Motor neuron (in vitro differentiated cells): ENCODE measurements around the gene HOXA11. TPM values are rescaled to one million over a fixed set of nuclear protein-coding genes. Genes with fewer than 3 reads are reported as not detected.

Experiments
- ATAC-seq, 8 experiments: fragments of 200-7000 bp; cut with Tn5 transposase; replicated peaks in 6 of 8; 2 replicates each; pipeline ENCODE4 v1.8.0; 2021; ENCODE audit warnings: mild to moderate bottlenecking in 8 of 8, moderate library complexity in 8 of 8
- H3K27ac ChIP-seq, 2 donors: fragments of 250-450 bp; sonication (Bioruptor Pico); 2 replicates each; pipeline ENCODE4 v1.9.0; 2021; ENCODE audit warnings: antibody characterized with exemption in 2 of 2, mild to moderate bottlenecking in 2 of 2, moderate library complexity in 1 of 2
- H3K4me1 ChIP-seq, 2 donors: fragments of 250-450 bp; sonication (Bioruptor Pico); replicated peaks in 1 of 2; 2 replicates each; pipeline ENCODE4 v1.6.1; 2021; ENCODE audit warnings: antibody characterized with exemption in 2 of 2, mild to moderate bottlenecking in 2 of 2, moderate library complexity in 1 of 2
- H3K4me3 ChIP-seq, 5 donors: fragments of 250-450 bp; sonication (Bioruptor Pico); 2 replicates each; pipeline ENCODE4 v1.9.0; 2021; ENCODE audit warnings: antibody characterized with exemption in 5 of 5, mild to moderate bottlenecking in 5 of 5, moderate library complexity in 4 of 5
- WGBS, 10 experiments: fragments of 450-650 bp; shearing (Covaris generic); methylation state at CpG; one replicate each; pipeline ENCODE4 v1.0.0; 2022; 5-methylcytosine and 5-hydroxymethylcytosine counted together
- in situ Hi-C, 9 experiments: fragments of 400-800 bp; cut with MboI; loops; one replicate each; pipeline ENCODE4 v1.15.0; 2021; ENCODE audit warnings: low sequenced_read_pairs in 9 of 9, low pct_unique_long_range_greater_than_20kb in 2 of 9; ENCODE audit not compliant: unreplicated experiment in 9 of 9
- total RNA-seq, 8 experiments: library from RNA; unstranded; fragments of 300-600 nt; gene quantifications; 2 replicates each; pipeline versions ENCODE4 v1.2.3 to v1.2.4, GENCODE V29; 2022

The HOXA11 gene
- total RNA-seq, 8 experiments from 2014 or later, result 0.05 to 5.7 (median 0.43) TPM; not detected in 1

GRCh38 chr7:27197137-27198042 is 12.4 kb upstream of the HOXA11 start:
- WGBS, 10 experiments, result 13 to 78% (median 37%) methylated on average over 12 to 18 of the region's 18 CpGs
- Histone ChIP-seq H3K4me1 (no peaks in the 10 kb centered on the region), H3K27ac (no peak overlapping the region), H3K4me3 (no peak overlapping the region)
- in situ Hi-C loops, result loop anchor here in 6 of 9 experiments (10.0 to 25.0 kb wide), 6 partner anchors 590 to 1335 kb away; no protein-coding TSS in a partner anchor
- no peak for ATAC-seq

GRCh38 chr7:27196287-27196767 is 11.3 kb upstream of the HOXA11 start:
- WGBS, 10 experiments, result 0 to 13% (median 0%) methylated on average over 1 to 6 of the region's 6 CpGs
- H3K4me3 ChIP-seq, result no peak overlapping the region
- in situ Hi-C loops, result loop anchor here in 6 of 9 experiments (10.0 to 25.0 kb wide), 6 partner anchors 591 to 1334 kb away; no protein-coding TSS in a partner anchor
- peak in 1 of 8 experiments; percentile 10 for ATAC-seq
- peaks cover 0 to 3% of the 10 kb centered on the region in 2 donors for H3K4me1 ChIP-seq
- H3K27ac ChIP-seq, result no peak overlapping the region

GRCh38 chr7:27194686-27195379 is 9.8 kb upstream of the HOXA11 start:
- ATAC-seq, result no peak
- Histone ChIP-seq H3K4me1 (peaks cover 0 to 3% of the 10 kb centered on the region in 2 donors), H3K4me3 (no peak overlapping the region), H3K27ac (no peak overlapping the region)
- in situ Hi-C loops, result loop anchor here in 6 of 9 experiments (10.0 to 25.0 kb wide), 6 partner anchors 592 to 1333 kb away; no protein-coding TSS in a partner anchor
- 14 to 93% (median 48%) methylated on average over 3 to 9 of the region's 9 CpGs for WGBS, 10 experiments

GRCh38 chr7:27194002-27194352 is 8.9 kb upstream of the HOXA11 start:
- Histone ChIP-seq H3K27ac (no peak overlapping the region), H3K4me3 (no peak overlapping the region), H3K4me1 (peaks cover 0 to 4% of the 10 kb centered on the region in 2 donors)
- no peak for ATAC-seq
- 0 to 100% (median 28%) methylated on average over 1 to 2 of the region's 2 CpGs; no CpG with 5 or more reads in 1 of the 10 experiments for WGBS, 10 experiments
- in situ Hi-C loops, result loop anchor here in 6 of 9 experiments (10.0 to 25.0 kb wide), 6 partner anchors 593 to 1332 kb away; no protein-coding TSS in a partner anchor

- Histone ChIP-seq H3K27ac (no peak overlapping the region), H3K4me3 (no peak overlapping the region), H3K4me1 (peaks cover 0 to 9% of the 10 kb centered on the region in 2 donors)
- in situ Hi-C loops, result loop anchor here in 6 of 9 experiments (10.0 to 25.0 kb wide), 6 partner anchors 594 to 1331 kb away; no protein-coding TSS in a partner anchor
- WGBS, 10 experiments, result 0 to 93% (median 20%) methylated on average over 1 to 17 of the region's 29 CpGs; no CpG with 5 or more reads in 1 of the 10 experiments
- no peak for ATAC-seq
Observed at GRCh38 chr7:27193335-27194001, 8.4 kb upstream of the HOXA11 start.

GRCh38 chr7:27192546-27193334 is 7.7 kb upstream of the HOXA11 start:
- peak; percentile 6 to 64 (median 36) for ATAC-seq
- 0 to 95% (median 3%) methylated on average over 4 to 22 of the region's 78 CpGs; no CpG with 5 or more reads in 4 of the 10 experiments for WGBS, 10 experiments

GRCh38 chr7:27191833-27192545 is 7.0 kb upstream of the HOXA11 start:
- ATAC-seq, result peak in 4 of 8 experiments; percentile 22 to 42 (median 28)
- Histone ChIP-seq H3K4me1 (peaks cover 0 to 10% of the 10 kb centered on the region in 2 donors), H3K4me3 (no peak overlapping the region), H3K27ac (no peak overlapping the region)
- in situ Hi-C loops, result loop anchor here in 6 of 9 experiments (10.0 to 25.0 kb wide), 6 partner anchors 595 to 1330 kb away; no protein-coding TSS in a partner anchor
- 0 to 100% (median 9%) methylated on average over 1 to 12 of the region's 42 CpGs; no CpG with 5 or more reads in 3 of the 10 experiments for WGBS, 10 experiments

More at GRCh38 chr7:27192546-27193334, 7.7 kb upstream of the HOXA11 start:
- in situ Hi-C loops, result loop anchor here in 6 of 9 experiments (10.0 to 25.0 kb wide), 6 partner anchors 595 to 1330 kb away; no protein-coding TSS in a partner anchor
- Histone ChIP-seq H3K27ac (no peak overlapping the region), H3K4me1 (peaks cover 0 to 10% of the 10 kb centered on the region in 2 donors), H3K4me3 (no peak overlapping the region)

GRCh38 chr7:27191161-27191731 is 6.2 kb upstream of the HOXA11 start:
- no peak overlapping the region for H3K4me3 ChIP-seq
- whole genome bisulfite sequencing, 10 experiments, result 0 to 94% (median 15%) methylated on average over 1 to 10 of the region's 15 CpGs; no CpG with 5 or more reads in 2 of the 10 experiments
- no peak for ATAC-seq
- peaks cover 0 to 10% of the 10 kb centered on the region in 2 donors for H3K4me1 ChIP-seq
- H3K27ac ChIP-seq, result no peak overlapping the region
- in situ Hi-C loops, result loop anchor here in 6 of 9 experiments (10.0 to 25.0 kb wide), 6 partner anchors 596 to 1329 kb away; no protein-coding TSS in a partner anchor

- H3K27ac ChIP-seq, result no peak overlapping the region
- peak in 1 of 8 experiments; percentile 7 for ATAC-seq
- H3K4me1 ChIP-seq, result peaks cover 0 to 10% of the 10 kb centered on the region in 2 donors
- 0 to 68% (median 47%) methylated on average over 1 to 6 of the region's 7 CpGs; no CpG with 5 or more reads in 1 of the 10 experiments for WGBS, 10 experiments
- H3K4me3 ChIP-seq, result no peak overlapping the region
- in situ Hi-C loops, result loop anchor here in 6 of 9 experiments (10.0 to 25.0 kb wide), 6 partner anchors 597 to 1328 kb away; no protein-coding TSS in a partner anchor
Observed at GRCh38 chr7:27189997-27190748, 5.1 kb upstream of the HOXA11 start.
